ENCODE data around the gene PPM1H.

The PPM1H gene

DNA sequence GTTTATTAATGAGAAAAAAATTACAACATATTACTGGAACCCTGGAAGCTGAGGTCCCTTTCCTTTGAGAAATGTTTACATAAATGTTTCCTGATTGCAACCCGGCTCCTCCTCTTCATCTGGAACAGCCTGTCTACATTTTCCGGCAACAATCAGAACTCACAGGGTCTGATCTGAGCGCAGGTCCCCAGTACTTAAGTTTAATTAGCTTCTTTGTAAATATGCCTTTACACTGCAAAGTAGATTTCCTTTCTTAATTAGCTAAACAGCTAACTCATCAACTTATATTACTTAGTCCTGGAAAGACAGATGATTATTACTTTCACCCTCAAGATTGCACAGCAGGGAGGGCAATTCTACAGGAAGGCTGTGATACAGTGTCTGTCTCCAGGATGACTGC is 255.3 kb downstream of the PPM1H start:
- no peak overlapping the region for H3K4me2 ChIP-seq (ENCODE audit: low read depth, low read length, poor library complexity, severe bottlenecking)
- no peaks in the 10 kb centered on the region for H3K4me1 ChIP-seq (ENCODE audit: insufficient read depth, low read length, poor library complexity, severe bottlenecking)
- H2AFZ ChIP-seq (ENCODE audit: low read length): no peak overlapping the region
- TF ChIP-seq, protein P1, sequence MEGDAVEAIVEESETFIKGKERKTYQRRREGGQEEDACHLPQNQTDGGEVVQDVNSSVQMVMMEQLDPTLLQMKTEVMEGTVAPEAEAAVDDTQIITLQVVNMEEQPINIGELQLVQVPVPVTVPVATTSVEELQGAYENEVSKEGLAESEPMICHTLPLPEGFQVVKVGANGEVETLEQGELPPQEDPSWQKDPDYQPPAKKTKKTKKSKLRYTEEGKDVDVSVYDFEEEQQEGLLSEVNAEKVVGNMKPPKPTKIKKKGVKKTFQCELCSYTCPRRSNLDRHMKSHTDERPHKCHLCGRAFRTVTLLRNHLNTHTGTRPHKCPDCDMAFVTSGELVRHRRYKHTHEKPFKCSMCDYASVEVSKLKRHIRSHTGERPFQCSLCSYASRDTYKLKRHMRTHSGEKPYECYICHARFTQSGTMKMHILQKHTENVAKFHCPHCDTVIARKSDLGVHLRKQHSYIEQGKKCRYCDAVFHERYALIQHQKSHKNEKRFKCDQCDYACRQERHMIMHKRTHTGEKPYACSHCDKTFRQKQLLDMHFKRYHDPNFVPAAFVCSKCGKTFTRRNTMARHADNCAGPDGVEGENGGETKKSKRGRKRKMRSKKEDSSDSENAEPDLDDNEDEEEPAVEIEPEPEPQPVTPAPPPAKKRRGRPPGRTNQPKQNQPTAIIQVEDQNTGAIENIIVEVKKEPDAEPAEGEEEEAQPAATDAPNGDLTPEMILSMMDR (conservative IDR thresholded peaks at IDR 0.05; ENCODE audit: low read length): no peak
- no peak for TF ChIP-seq EZH2phosphoT487 (IDR thresholded peaks at IDR 0.05; ENCODE audit: borderline replicate concordance)
- H3K9ac ChIP-seq (ENCODE audit: low read depth, low read length, poor library complexity, severe bottlenecking): no peak overlapping the region
- H3K9me2 ChIP-seq (replicated peaks; ENCODE audit: low read depth, low read length): no peaks in the 10 kb centered on the region
- H3K27me3 ChIP-seq (ENCODE audit: insufficient read depth, low read length, poor library complexity, severe bottlenecking): no peaks in the 10 kb centered on the region
- H3K9me3 ChIP-seq (ENCODE audit: insufficient read depth, low read depth, low read length): peaks cover 20% of the 10 kb centered on the region
- no peaks in the 10 kb centered on the region for H3K79me2 ChIP-seq (ENCODE audit: insufficient read depth, low read length)
- no peaks in the 10 kb centered on the region for H3F3A ChIP-seq (ENCODE audit: low read depth)
- no peaks in the 10 kb centered on the region for H4K20me1 ChIP-seq (ENCODE audit: insufficient read depth, low read length, poor library complexity, severe bottlenecking)
- H3K4me3 ChIP-seq (ENCODE audit: low read length, poor library complexity, severe bottlenecking): no peak overlapping the region
- peaks cover 32% of the 10 kb centered on the region; the same call in 1 of the 2 replicates for H3K36me3 ChIP-seq (ENCODE audit: insufficient read depth, low read length)

DNA sequence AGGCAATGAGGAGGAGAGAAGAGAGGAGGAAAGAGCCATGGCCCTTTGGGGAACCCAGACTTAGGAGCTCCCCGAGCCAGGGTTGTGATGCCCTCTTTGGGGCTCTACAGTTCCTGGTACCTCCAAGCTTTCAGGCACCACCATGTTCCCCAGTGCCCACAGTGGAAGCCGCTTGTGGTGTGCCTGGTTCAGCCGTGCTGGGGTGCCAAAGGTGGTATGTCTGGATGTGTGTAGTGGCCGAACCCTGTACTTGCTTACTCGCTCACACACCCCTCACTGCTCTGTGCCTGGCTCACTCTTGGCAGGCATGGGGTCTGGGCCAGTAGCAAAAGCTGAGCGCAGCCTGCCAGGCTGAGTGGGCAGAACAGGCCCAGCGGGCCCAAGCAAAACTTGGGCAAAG is 257.6 kb downstream of the PPM1H start:
- H3F3A ChIP-seq (ENCODE audit: low read depth): no peaks in the 10 kb centered on the region
- H3K36me3 ChIP-seq (ENCODE audit: insufficient read depth, low read length): peaks cover 34% of the 10 kb centered on the region; the same call in 1 of the 2 replicates
- H4K20me1 ChIP-seq (ENCODE audit: insufficient read depth, low read length, poor library complexity, severe bottlenecking): no peaks in the 10 kb centered on the region
- no peak overlapping the region for H3K9ac ChIP-seq (ENCODE audit: low read depth, low read length, poor library complexity, severe bottlenecking)
- no peak for TF ChIP-seq EZH2phosphoT487 (IDR thresholded peaks at IDR 0.05; ENCODE audit: borderline replicate concordance)
- TF ChIP-seq, protein P1 (conservative IDR thresholded peaks at IDR 0.05; ENCODE audit: low read length): no peak
- H3K4me3 ChIP-seq (ENCODE audit: low read length, poor library complexity, severe bottlenecking): no peak overlapping the region
- no peaks in the 10 kb centered on the region for H3K79me2 ChIP-seq (ENCODE audit: insufficient read depth, low read length)
- no peak overlapping the region for H2AFZ ChIP-seq (ENCODE audit: low read length)
- no peak overlapping the region for H3K4me2 ChIP-seq (ENCODE audit: low read depth, low read length, poor library complexity, severe bottlenecking)
- no peaks in the 10 kb centered on the region for H3K4me1 ChIP-seq (ENCODE audit: insufficient read depth, low read length, poor library complexity, severe bottlenecking)
- no peaks in the 10 kb centered on the region for H3K27me3 ChIP-seq (ENCODE audit: insufficient read depth, low read length, poor library complexity, severe bottlenecking)
- H3K9me2 ChIP-seq (replicated peaks; ENCODE audit: low read depth, low read length): no peaks in the 10 kb centered on the region
- peaks cover 20% of the 10 kb centered on the region for H3K9me3 ChIP-seq (ENCODE audit: insufficient read depth, low read depth, low read length)

DNA sequence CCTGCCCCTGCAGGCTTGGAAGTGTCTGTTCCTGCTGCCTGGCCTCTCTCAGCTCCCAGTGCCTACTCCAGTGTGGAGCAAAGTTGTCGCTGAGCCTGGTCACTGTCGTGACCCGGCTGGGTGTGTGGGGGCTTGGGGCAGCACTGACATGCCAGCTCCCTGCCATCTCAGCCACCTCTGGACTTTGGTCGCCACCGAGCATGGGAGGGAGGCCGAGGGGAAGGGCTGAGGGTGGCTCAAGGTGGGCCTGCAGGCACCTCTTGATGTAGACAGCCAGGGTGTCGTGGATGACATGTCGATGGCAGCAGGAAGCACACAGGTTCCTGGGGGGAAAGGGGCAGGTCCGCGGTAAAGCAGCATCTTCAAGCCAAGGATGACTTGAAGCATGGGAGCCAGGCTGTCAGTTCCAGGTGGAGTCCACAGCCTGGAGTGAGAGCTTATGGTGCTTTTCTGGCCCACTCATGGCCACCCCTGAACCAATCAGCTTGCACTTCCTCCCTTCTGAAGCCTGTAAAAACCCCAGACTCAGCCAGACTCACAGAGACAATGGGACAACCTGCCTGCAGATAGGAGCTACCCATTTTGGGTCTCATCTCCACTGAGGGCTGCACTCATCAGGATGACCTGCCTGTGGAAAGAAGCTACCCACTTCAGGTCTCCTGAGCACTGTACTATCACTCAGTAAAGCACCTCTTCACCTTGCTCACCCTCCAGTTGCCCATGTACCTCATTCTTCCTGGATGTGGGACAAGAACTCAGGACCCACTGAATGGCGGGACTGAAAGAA is 258.2 kb downstream of the PPM1H start:
- Histone ChIP-seq H3K9me2 (replicated peaks; ENCODE audit: low read depth, low read length) (no peaks in the 10 kb centered on the region), H3K27me3 (ENCODE audit: insufficient read depth, low read length, poor library complexity, severe bottlenecking) (no peaks in the 10 kb centered on the region), H3K79me2 (ENCODE audit: insufficient read depth, low read length) (no peaks in the 10 kb centered on the region), H3K4me2 (ENCODE audit: low read depth, low read length, poor library complexity, severe bottlenecking) (no peak overlapping the region), H3K9ac (ENCODE audit: low read depth, low read length, poor library complexity, severe bottlenecking) (no peak overlapping the region), H2AFZ (ENCODE audit: low read length) (no peak overlapping the region), H3K9me3 (ENCODE audit: insufficient read depth, low read depth, low read length) (peaks cover 20% of the 10 kb centered on the region), H3K36me3 (ENCODE audit: insufficient read depth, low read length) (peaks cover 38% of the 10 kb centered on the region; the same call in 1 of the 2 replicates), H3F3A (ENCODE audit: low read depth) (no peaks in the 10 kb centered on the region), H3K4me1 (ENCODE audit: insufficient read depth, low read length, poor library complexity, severe bottlenecking) (no peaks in the 10 kb centered on the region), H3K4me3 (ENCODE audit: low read length, poor library complexity, severe bottlenecking) (no peak overlapping the region), H4K20me1 (ENCODE audit: insufficient read depth, low read length, poor library complexity, severe bottlenecking) (no peaks in the 10 kb centered on the region)
- TF ChIP-seq, protein P1 (conservative IDR thresholded peaks at IDR 0.05; ENCODE audit: low read length): no peak

All from Loucy (cell line).